ENCODE data around the gene KNDC1.

- no peak for TF ChIP-seq CTCF (IDR thresholded peaks at IDR 0.05)
- TF ChIP-seq POLR2A (IDR thresholded peaks at IDR 0.05), result no peak
Measured at GRCh38 chr10:133264461-133264860, 104.4 kb downstream of the KNDC1 start.
